CD4-positive, alpha-beta T cell treated with Interferon gamma for 1 hour (primary cell): ENCODE data around the gene ATP10B.
"Not testable (repeated sequence)": the region's sequence is repeated elsewhere in the genome, so short reads cannot be mapped to it uniquely, and the experiment has no call there.

Experiments
- DNase-seq: peaks from one replicate; pipeline ENCODE4 v3.0.0-alpha.2; 2020

The ATP10B gene

GRCh38 chr5:160749682-160750081 is 102.3 kb downstream of the ATP10B start:
- no peak for DNase-seq

DNA sequence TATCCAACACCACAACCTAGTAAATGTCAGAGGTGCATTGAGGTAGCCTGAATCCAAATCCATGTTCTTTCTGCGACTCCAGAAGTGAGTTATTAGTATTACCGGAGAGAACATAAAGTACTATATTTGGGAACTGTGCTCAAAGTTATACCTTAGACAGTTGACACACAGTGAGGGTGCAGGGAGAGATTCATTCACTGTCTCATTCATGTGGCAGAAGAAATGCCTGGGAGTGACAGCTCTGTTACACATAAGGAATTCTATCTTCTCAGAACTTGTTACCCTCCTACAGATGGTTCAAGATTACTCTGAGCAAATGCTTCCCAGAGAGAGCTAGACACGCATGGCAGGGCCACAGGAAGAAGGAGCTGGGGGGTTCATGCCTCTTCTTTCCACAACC is 103.0 kb downstream of the ATP10B start:
- no peak for DNase-seq

DNA sequence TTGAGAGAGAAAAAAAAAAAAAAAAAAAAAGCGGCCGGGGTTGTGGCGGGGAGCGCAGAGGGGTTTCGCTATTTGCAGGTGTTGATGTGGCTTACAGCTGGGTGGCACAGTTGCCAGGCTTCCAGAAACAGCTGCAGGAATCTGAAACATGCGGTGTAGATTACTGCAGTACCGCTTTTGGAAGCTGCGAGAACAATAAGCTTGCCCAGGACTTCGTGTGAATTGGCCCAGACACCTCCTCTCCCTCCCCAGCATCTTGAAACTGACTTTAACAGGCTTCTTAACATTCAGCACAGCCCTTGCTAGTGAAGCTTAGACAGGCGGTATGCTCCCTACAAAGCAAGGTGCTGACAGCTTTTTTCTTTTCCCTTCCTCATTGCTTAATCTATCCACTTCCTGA is 104.0 kb downstream of the ATP10B start:
- no peak for DNase-seq

GRCh38 chr5:160747559-160747958 is 104.5 kb downstream of the ATP10B start:
- no peak for DNase-seq

- no peak for DNase-seq
Measured at GRCh38 chr5:160744268-160745101, 107.5 kb downstream of the ATP10B start.

DNA sequence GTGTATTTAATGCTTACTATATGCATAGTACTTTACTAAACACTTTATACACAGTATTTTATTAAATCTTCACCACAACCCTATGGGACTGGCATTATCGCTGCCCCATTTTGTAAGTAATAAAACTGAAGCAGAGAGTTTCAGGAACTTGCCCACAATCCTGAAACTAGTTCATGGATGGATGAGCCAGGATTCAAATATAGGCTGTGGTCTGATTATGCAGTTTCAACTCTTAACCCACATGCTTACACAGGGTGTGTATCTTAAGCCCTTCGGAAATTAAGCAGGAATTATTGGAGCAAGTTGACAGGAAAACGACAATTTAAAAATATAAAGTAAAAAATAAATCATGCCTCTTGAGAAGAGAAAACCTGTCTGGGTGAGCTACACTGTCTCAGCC is 109.0 kb downstream of the ATP10B start:
- DNase-seq: no peak

- DNase-seq: no peak
Measured at GRCh38 chr5:160742446-160742845, 109.6 kb downstream of the ATP10B start.

DNA sequence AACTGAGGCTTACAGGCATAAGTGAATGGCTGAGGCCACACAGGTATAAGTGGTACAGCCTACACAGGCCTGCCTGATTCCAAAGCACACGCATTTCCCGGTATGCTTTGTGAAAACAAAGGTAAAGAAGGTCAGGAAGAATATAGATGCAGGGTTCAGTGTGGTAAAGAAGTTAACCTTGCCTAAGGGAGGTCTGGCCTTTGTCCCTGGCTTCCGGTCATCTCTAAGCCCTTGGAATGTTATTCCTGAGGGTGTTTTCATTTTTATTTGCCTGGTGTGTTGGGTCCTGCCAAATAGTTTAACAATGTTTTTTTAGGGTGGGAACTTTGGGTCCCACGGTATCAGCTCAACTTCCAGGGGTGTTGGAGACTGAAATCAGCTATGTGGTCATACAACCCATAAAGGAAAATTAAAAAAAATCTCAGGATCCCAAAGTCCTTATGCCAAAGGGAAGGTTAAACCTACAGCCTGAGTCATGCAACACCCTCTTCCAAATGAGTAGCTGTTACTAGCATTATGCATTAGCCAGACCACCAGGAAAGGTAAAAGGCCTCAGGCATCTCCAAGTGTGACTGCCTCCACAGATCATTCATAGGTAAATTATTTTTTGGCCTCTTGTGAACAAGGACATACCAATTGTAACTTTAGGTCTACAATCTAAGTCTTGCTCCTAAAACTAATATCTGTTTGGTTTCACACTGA is 124.6 kb downstream of the ATP10B start:
- no peak for DNase-seq

GRCh38 chr5:160726721-160727120 is 125.3 kb downstream of the ATP10B start:
- no peak for DNase-seq

DNA sequence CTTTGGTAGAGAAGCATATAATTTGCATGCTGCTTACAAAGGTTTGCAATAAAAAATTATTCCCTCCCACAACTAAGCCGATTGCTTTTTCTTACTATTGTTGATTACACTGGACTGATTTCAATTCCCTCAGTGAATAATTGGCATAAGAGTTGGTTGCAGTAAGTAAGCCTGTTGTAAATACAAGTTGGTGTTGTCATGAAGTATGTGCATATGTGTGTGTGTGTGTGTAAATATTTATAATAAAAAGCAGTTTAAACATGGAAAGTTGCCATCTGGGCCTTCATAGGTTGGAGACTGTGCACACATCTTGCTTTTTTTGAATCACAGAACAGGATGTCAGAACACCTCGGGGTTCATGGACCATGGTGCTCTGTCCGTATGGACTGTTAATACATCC is 131.2 kb downstream of the ATP10B start:
- no peak for DNase-seq

DNA sequence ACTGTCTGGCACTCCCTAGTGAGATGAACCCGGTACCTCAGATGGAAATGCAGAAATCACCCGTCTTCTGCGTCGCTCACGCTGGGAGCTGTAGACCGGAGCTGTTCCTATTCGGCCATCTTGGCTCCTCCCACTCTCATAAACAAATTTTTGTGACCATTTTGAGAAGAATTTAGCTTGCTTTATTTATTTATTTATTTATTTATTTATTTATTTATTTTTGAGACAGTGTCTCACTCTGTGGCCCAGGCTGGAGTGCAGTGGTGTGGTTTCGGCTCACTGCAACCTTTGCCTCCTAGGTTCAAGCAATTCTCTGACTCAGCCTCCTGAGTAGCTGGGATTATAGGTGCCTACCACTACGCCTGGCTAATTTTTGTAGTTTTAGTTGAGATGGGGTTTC is 136.5 kb downstream of the ATP10B start:
- DNase-seq: not testable (repeated sequence)

- DNase-seq: no peak
Measured at GRCh38 chr5:160703547-160704189, 148.3 kb downstream of the ATP10B start.

DNA sequence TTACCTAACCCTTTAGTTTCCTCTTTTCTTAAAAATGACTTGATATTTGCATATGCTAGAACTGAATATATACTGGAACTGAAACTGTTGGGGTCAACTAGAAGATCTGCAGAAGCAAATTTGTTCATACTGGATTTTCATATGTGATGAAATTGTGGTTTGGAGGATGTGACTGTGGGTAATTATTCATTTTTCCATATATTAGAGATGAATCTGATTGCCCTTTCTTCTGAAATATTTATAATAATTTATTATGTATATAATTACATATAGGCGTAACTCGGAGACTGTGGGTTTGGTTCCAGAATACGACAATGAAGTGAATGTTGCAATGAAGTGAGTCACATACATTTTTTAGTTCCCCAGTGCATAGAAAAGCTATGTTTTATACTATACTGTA is 149.1 kb downstream of the ATP10B start:
- no peak for DNase-seq

DNA sequence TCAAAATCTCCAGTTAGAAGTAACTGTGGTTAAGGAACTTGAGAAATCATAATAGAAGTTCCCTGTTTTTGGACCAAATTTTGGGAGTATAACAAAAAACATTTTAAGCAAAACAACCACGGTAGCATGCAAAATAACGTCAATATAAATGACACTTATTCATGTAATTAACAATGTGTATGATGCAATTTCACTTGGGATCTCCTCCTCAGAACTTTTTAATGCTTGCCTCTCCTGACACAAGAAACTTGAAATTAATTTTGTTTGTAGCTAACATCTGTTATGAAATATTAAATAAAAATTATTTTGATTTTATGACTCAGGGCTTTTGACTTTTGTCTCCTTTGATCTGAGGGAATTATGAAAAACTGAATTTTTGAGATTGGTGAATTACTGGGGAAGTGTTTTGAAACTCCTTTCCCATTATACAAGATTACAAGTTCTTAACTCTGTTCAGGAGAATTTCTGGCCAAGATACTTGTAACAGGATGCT is 149.7 kb downstream of the ATP10B start:
- no peak for DNase-seq

DNA sequence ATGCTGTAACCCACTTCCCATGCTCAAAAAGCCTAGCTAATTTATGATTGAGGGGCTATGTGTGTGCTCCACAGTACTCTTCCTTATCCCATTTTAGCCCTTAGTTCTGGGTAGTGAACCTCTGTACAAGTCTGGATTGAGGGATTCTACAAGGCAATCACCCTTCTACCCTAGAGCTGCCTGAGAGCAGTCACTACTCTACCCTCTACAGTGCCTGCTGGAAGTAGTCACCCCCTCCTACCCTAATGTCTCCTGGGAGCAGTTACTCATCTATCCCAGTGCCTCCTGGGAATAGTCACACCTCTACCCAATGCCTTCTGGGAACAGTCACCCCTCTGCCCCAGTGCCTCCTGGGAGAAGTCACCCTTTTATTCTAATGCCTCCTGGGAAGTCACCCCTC is 150.6 kb downstream of the ATP10B start:
- DNase-seq: no peak

- no peak for DNase-seq
Measured at GRCh38 chr5:160699301-160699700, 152.7 kb downstream of the ATP10B start.

DNA sequence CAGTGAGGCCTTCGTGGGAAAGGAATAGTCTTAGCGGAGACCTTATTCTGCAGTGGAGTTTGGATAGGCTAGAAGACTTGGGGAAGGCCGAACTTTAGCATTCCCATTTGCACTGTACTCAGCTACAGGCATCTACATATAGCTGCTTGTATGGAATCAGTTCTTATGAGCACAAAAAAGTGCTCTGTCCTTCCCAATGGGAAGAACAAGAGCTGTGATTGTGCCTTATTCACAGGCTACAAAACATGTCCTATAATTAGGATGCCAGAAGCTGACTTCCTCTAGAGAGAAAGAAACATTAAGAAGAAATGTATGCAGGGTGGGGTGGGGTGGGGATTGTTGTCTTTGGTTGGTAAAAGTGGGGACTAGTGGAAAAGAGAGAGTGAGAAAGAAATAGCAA is 154.7 kb downstream of the ATP10B start:
- no peak for DNase-seq

DNA sequence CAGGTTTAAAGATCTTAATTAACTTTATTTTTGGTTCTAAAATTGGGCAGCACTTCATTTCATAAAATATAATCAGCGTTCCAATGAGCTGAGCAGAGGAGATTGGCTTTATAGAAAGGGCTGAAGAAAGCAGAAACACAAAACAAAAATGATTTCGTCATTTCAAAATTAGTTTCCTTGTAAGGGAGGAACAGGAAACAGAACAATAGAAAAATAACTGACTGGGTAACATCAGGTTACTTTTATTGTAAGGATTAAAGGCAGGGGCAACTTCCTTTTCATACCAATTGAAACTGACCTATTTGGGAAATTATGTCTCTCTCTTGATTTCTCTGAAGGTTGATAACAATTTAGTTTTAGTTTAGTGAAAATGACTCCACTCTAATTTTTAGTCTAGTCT is 157.1 kb downstream of the ATP10B start:
- no peak for DNase-seq

- DNase-seq: no peak
Measured at GRCh38 chr5:160693831-160694465, 158.1 kb downstream of the ATP10B start.

GRCh38 chr5:160692271-160692670 is 159.7 kb downstream of the ATP10B start:
- DNase-seq: no peak

GRCh38 chr5:160685695-160686094 is 166.3 kb downstream of the ATP10B start:
- no peak for DNase-seq

- DNase-seq: no peak
Measured at GRCh38 chr5:160685219-160685618, 166.8 kb downstream of the ATP10B start.
